Muscle layer of duodenum (tissue), 2 donors: ENCODE results near the gene CRCP.

Experiments used
- H3K27ac ChIP-seq: one replicate; pipeline ENCODE4 v1.7.0; 2013; ENCODE audit warnings: mild to moderate bottlenecking, low read length
- H3K27me3 ChIP-seq: one replicate; pipeline ENCODE4 v1.7.0; 2013; ENCODE audit warnings: low read depth, mild to moderate bottlenecking, control low read depth, low read length
- H3K36me3 ChIP-seq, 2 donors: one replicate each; pipeline ENCODE4 v1.7.0; 2013; ENCODE audit warnings: low read length in 2 of 2, control low read depth in 1 of 2, mild to moderate bottlenecking in 1 of 2; ENCODE audit not compliant: insufficient read depth in 2 of 2, control insufficient read depth in 1 of 2
- H3K4me1 ChIP-seq, 2 donors: one replicate each; pipeline ENCODE4 v1.7.0; 2013; ENCODE audit warnings: low read length in 2 of 2, mild to moderate bottlenecking in 2 of 2, control low read depth in 1 of 2, moderate library complexity in 1 of 2; ENCODE audit not compliant: insufficient read depth in 2 of 2, control insufficient read depth in 1 of 2
- H3K4me3 ChIP-seq, 2 donors: one replicate each; pipeline ENCODE4 v1.7.0; 2013; ENCODE audit warnings: low read length in 2 of 2, low read depth in 1 of 2, mild to moderate bottlenecking in 1 of 2
- H3K9me3 ChIP-seq, 2 donors: one replicate each; pipeline ENCODE4 v1.7.0; 2013; ENCODE audit warnings: low read length in 2 of 2, control low read depth in 1 of 2, mild to moderate bottlenecking in 1 of 2; ENCODE audit not compliant: control insufficient read depth in 1 of 2
- donor health status: healthy.

Gene CRCP

DNA sequence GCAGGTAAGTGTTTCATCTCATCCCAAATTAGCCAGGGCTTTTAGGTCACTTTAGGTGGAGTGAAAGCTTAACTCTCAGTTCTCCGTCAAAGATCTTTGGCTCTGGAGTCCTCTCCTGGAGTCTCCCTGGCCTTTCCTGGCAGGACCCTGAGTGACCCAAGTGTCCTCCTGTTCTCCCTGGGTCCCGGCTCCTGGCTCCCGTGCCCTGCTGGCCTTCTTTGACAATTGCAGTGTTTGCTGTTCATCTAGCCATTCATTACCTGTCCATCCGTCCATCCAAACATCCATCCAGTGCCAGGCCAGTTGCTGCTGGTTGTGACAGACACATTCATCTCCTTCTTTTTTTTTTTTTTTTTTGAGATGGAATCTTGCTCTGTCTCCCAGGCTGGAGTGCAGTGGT lies 84.3 kb downstream of the CRCP start:
- H3K9me3 ChIP-seq = no peaks in the 10 kb centered on the region
- no peak overlapping the region for H3K27ac ChIP-seq
- no peak overlapping the region for H3K4me3 ChIP-seq
- H3K27me3 ChIP-seq = no peaks in the 10 kb centered on the region
- H3K4me1 ChIP-seq = no peaks in the 10 kb centered on the region
- no peaks in the 10 kb centered on the region for H3K36me3 ChIP-seq

DNA sequence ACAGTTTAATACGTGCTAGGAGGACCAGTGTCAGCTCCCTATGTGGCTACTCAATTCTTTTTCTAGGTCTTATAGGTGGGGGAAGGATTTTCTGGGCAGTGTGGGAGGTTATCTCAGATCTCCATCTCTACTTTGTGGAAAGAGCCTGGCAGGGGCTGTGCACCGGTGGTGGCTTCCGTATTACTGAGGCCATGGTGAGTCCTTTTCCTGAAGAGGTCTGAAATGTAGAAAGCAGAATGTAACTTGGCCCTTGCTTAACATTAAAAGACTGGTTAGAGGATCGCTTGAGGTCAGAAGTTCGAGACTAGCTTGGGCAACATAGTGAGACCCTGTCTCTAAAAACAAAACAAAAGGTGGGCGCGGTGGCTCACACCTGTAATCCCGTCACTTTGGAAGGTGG lies 87.8 kb downstream of the CRCP start:
- peaks cover 0 to 11% of the 10 kb centered on the region in 2 donors for H3K4me1 ChIP-seq
- no peaks in the 10 kb centered on the region for H3K27me3 ChIP-seq
- H3K27ac ChIP-seq = no peak overlapping the region
- no peak overlapping the region for H3K4me3 ChIP-seq
- no peaks in the 10 kb centered on the region for H3K9me3 ChIP-seq
- peaks cover 0 to 6% of the 10 kb centered on the region in 2 donors for H3K36me3 ChIP-seq
